ENCODE measurements around the gene HSD3B2.

DNA sequence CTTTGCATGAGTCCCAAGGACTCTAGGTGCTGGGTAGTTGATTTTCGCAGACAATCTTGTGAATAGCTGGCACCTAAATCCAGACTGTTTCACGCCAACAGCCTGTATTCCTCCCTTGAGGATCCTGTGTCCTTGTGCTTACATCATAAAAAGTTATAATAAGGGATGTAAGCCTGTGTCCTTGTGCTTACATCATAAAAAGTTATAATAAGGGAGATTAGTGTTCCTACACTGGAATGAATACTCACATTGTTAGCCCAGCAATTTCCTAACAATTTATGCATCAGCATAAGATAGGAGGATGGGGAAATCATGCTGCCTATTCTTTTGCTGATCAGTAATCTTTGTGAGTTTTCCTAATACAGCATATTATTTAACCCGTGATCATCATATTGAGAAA lies 4.0 kb upstream of the HSD3B2 start:
- TF ChIP-seq SUZ12 (IDR thresholded peaks at IDR 0.05; ENCODE audit: low read depth, low read length): no peak
- no peak for TF ChIP-seq ZNF138 (CRISPR knock-in tag; IDR thresholded peaks at IDR 0.05; ENCODE audit: low read depth)
- TF ChIP-seq DNMT1 (CRISPR knock-in tag; IDR thresholded peaks at IDR 0.05): no peak
- TF ChIP-seq ZNF784 (CRISPR knock-in tag; IDR thresholded peaks at IDR 0.05; ENCODE audit: borderline replicate concordance): no peak
- no peak for TF ChIP-seq YY1 (IDR thresholded peaks at IDR 0.05; ENCODE audit: insufficient read depth, insufficient replicate concordance, low read depth, low read length)
- no peak for TF ChIP-seq ZNF18 (CRISPR knock-in tag; IDR thresholded peaks at IDR 0.05; ENCODE audit: insufficient replicate concordance)

Data from HepG2 (cell line).